ENCODE measurements around the gene SMIM21.

DNA sequence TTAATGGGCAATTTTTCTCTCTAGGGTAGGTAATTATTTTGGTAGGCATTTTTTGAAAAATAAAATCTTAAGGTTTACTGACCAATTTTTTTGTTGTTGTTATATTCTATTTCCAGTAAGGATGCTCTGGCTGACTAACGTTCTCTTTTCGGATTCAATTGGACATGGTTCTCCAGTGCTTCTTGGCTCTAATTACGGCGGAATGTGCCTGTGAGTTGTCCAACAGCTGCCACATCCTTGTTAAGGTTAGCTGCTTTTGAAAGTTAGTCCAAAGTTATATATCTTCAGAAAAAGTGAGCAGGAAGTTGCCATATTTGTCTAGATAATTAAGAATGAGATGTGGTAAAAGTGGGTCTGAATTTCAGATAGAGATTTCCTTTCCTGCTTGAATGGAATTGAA is 45.8 kb upstream of the SMIM21 start:
- TF ChIP-seq, protein P1, sequence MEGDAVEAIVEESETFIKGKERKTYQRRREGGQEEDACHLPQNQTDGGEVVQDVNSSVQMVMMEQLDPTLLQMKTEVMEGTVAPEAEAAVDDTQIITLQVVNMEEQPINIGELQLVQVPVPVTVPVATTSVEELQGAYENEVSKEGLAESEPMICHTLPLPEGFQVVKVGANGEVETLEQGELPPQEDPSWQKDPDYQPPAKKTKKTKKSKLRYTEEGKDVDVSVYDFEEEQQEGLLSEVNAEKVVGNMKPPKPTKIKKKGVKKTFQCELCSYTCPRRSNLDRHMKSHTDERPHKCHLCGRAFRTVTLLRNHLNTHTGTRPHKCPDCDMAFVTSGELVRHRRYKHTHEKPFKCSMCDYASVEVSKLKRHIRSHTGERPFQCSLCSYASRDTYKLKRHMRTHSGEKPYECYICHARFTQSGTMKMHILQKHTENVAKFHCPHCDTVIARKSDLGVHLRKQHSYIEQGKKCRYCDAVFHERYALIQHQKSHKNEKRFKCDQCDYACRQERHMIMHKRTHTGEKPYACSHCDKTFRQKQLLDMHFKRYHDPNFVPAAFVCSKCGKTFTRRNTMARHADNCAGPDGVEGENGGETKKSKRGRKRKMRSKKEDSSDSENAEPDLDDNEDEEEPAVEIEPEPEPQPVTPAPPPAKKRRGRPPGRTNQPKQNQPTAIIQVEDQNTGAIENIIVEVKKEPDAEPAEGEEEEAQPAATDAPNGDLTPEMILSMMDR (IDR thresholded peaks at IDR 0.05): no peak
- TF ChIP-seq POLR2A (IDR thresholded peaks at IDR 0.05): no peak

Data from breast epithelium (tissue), 3 donors.